Pons (tissue), 1 donor: ENCODE results near the gene FGFRL1.

Experiments used
- DNase-seq: peaks from one replicate; pipeline ENCODE4 v3.0.0-alpha.2; 2016; ENCODE audit warnings: low spot score

FGFRL1 gene, protein sequence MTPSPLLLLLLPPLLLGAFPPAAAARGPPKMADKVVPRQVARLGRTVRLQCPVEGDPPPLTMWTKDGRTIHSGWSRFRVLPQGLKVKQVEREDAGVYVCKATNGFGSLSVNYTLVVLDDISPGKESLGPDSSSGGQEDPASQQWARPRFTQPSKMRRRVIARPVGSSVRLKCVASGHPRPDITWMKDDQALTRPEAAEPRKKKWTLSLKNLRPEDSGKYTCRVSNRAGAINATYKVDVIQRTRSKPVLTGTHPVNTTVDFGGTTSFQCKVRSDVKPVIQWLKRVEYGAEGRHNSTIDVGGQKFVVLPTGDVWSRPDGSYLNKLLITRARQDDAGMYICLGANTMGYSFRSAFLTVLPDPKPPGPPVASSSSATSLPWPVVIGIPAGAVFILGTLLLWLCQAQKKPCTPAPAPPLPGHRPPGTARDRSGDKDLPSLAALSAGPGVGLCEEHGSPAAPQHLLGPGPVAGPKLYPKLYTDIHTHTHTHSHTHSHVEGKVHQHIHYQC

DNA sequence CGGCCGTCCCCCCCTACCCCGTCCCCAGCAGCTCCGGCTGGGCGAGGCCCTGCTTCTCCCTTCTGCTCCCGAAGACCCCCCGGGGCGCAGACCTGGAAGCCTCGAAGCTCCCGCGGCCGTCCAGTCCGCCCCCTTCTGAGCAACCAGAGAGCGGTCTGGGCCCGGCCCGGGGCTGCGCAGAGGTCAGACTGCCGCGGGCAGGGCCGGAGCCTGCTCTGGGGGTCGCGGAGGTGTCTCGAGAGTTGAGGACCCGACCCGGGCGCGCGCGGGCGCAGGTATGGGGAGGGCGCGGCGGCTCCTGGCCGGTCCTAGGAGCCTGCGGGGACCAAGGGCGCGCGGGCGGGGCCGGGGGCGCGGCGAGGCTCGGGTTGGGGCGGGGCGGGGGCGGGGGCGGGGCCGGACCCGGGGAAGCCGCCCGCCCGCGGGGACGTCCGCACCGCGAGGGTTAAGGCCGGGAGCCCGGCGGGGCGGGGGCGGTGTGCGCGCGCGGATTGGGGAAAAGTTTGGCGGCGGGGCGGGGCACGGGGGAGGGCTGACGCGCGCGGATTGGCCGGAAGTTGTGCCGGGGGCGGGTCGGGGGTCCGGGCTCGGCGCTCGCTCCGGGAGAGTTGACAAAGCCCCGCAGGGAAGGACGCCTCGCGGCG lies at the start of gene FGFRL1:
FGFRL1 (plus strand) TSS at position 605 of the 644 bp plus-strand sequence. CDS start 860 bp downstream, outside the sequence.
- no peak for DNase-seq

DNA sequence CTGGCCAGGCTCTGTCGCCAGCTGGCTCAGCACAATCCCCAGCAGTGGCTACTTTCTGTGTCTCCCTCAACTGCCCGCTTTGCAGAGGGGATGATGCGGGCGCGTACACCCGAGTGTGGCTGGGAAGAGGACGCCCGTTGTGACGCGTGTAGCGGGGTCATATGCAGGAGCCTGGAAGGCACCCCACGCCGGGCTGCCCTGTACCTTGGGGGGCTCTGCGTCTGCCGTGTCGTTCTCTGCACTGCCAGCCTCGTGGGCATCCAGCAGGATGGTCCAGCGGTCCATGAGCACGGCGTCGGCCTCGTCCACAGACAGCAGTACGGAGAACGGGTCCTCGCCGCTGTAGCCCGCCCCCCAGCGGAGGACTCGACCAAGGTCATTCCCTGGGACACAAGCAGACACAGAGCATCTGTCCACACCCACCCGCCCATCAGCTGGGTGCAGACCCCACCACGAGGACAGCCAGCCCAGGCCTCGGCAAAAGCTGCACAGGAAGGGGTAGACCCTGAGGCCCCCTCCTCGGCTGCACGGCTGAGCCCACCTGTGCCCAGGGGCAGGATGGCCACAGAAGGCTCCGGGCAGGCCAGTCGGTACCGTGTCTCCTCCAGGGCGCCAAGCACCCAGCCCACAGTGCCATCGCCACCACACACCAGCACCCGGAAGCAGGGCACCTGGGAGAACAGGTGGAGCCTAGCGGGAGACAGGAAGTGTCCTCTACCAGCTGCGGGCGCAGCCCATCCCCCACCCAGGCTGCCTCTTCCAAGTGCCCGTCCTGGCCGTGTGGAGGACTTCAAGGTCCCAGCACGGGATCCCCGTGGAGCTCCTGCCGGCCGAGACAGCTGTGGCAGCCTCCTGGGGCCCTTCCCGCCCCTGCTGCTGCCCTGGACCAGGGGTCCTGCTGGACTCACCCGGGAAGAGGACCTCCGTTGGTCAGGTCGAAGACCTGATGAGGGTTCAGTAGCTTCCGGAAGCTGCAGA lies 48.9 kb upstream of the FGFRL1 start:
- DNase-seq: no peak

DNA sequence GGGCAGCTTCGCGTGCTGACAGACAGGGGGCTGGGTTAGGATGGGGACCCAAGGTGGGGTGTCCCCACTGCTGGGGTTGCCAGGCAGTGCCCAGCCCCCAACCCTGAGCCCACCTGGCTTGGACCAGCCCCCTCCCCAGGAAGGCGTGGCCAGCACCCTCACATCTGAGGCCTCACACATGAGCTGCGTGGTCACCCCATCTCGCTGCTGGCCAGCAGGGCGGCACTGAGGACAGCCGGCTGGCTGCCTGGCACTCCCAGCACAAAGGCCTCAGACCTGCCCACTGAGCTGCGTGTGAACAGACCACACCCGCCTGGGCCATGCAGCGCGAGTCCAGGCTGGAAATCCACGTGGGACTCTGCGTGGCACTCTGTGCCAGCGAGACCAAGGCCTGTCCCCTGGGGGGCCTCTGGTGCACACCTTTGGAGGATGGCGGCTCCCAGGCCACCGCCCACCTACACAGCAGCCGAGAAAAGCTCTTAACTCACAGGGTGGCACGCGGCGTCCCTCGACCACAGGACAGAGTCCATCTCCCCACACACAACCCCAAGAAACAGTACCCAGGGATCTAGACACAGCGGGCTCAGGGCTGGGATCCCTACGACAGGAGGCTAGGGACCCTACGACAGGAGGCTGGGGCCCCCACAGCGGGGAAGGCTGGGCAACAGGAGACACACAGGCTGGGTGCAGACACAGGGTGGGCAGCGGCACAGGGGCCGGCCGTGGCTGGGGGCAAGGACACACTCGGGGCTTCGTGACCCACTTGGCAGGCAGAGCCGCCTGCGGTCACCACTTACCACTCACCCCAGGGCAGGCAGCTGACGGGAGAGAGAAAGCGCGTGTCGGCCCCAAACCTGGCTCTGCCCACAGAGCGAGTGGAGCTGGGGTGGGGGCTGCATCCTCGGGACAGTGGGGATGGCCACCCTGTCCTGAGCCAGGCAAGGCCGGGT lies 47.9 kb upstream of the FGFRL1 start:
- no peak for DNase-seq

DNA sequence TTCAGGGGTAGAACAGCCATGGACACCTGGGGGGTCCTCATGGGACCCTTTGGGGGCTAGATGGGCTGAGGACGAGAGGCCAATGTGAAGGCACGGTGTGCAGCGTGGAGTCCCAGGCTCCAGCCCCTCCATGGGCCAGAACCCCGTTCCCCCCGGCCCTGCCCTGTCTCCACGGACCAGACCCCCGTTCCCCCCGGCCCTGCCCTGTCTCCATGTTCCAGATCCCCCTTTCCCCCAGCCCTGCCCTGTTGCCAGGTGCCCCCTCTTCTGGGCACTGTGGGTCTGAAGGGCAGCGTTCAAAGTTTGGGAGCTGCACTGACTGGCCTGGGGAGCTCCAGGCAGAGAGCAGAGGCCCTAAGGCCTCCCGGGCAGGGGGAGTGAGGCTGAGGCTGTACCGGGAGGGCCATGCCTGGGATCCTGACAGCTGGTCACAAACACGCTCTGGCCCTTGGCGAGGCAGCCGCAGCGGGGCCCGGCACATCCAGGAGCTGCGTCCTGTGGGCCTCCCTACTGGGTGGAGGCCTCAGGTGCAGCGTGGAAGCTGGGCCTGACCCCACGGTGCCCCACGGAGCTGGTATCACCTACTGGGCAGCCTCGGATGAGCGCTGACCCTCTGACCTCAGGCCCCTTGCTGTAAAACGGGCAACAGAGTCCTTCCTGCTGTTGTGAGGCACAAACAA lies 46.9 kb upstream of the FGFRL1 start:
- no peak for DNase-seq

DNA sequence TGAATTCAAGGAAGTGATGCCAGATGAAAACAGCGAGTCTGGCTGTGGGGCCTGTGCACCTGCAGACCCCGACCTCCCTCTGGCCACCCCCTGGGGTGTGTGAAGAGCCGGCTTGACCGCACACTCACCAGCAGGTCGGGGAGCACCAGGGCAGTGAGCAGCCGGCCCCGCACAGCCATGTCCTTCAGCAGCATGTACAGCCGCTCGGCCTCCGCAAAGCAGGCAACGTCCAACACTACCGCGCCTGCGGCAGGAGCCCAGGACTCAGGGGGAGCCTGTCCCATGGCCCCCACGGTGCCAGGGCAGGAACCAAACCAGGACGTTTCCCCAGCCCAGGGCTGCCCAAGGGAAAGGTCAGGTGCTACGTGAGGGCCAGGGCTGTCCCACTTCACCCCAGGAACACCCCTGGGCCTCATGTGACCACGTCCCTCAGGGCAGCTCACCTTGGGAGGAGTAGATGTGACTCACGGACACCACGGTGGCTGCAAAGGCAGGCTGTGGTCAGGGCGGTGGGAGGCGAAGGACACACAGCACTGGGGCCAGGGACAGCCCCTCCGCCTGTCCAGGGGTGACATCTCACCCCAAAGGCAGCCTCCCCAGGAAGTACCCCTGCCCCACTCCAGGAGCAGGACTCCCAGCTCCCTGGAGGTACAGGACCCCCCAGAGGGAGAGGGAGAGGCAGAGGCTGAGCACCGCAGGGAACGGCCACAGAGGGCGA lies 46.2 kb upstream of the FGFRL1 start:
- no peak for DNase-seq

DNA sequence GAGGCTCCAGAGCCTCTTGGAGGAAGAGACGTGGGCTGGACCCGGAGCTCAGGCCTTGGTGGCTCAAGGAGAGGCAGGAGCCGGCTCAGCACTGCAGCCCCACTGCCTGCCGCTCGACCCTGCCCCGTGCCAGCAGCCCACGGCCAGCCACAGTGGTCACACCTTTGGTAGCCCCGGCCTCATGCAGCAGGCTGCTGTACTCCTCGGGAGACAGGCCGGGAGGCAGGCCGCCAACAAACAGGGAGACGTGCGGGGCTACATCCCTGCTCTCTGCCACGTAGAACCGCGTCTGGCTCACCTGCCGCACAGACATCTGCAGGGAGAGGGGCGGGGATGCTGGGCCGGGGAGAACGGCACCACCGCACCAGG lies 45.7 kb upstream of the FGFRL1 start:
- no peak for DNase-seq

DNA sequence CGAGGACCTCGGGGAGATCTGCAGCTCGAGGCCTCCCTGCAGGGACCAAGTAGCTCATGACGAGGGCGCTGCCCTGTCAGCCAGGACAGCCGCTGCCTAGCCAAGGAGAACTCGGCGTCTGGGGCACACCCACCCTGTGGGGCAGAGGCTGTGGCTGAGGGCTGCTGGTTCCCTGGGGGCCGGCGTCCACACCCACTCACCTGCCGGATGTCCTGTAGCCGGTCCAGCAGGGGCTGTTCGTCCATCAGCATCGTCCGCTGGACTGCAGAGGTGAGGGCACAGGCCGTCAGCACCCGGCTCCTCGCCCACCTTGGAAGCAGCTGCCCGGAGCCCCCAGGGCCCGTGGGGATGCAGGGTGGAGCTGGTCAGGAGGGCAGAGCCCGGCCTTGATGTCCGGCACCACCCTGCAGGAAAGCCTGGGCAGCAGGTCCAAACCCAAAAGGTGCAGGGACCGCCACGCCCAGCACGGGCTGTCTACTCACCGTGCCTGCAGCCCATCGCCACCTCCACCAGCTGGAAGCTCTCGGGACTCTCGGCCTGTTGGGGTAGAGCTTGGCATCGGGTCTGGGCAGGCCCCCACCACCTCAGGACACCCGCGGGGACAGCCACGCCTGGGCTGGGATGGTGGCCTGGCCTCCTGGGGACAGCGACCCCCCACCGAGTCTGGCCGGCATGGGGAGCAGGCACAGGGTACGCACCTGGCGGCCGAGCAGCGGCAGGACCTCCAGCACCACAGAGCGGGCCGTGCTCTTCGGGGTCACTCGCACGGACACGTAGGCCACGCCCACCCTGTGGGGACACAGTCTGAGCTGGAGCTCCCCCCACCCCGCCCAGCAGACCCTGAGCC lies 44.9 kb upstream of the FGFRL1 start:
- DNase-seq: no peak

DNA sequence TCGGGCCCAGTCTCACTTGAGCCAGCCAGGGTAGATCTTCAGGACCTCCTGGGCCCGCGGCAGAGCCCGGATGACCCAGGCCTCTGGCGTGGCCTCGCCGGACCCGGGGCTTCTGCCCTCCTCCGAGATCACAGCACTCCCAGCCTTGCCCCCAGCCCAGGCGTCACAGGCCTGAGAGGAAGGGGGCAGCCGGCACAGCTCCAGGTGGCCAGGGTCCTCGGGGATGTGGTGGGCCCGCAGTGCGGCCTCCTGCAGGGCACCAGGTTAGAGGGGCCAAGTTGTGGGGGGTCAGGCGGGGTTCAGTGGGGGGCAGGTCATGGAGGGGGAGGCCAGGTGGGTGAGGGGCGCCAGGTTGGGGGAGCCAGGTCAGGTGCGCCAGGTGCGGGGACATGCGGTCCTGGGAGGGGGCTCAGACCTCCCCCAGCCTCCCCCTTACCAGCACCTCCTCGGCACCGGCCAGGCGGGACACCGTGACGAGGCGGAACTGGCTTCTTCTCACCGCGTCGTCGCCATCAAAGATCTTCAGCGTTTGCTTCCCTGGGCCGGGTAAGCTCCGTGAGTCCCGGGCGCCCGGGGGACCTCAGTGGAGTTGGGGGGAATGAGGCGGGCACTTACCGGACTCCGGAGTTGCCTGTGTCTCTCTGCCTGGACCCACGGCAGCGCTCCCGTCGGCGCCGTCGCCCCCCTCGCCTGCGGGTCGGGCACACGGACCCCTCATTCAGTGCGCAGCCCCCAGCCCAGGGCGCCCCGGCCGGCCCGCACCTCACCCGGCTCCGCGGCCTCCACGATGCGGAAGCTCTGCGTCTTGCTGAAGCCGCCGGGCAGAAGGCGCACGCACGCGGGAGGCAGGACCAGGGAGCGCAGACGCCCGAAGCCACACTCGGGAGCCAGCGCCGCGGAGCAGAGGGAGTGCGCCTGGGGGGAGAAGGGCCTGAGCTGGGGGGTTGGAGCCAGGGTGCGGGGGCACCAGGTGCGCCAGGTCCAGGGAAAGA lies 44.0 kb upstream of the FGFRL1 start:
- DNase-seq: no peak

DNA sequence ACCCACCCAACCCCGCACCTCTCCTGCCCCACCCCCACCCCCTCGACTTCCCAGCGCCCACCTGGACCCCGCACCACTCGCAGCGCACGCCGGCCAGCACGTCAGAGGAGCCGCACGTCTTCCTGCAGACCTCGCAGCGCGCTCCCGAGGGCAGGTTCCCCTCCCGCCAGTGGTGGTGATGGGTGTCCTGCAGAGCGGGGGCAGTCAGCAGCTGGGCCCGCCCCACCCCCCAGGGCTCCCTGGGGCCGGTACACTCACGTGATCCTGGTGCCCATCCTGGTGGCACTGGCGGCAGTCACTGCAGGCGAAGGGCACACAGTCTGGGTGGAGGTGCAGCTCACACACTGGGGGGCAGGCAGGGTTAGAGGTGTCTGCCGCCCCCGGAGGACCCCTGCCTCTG lies 43.2 kb upstream of the FGFRL1 start:
- no peak for DNase-seq

DNA sequence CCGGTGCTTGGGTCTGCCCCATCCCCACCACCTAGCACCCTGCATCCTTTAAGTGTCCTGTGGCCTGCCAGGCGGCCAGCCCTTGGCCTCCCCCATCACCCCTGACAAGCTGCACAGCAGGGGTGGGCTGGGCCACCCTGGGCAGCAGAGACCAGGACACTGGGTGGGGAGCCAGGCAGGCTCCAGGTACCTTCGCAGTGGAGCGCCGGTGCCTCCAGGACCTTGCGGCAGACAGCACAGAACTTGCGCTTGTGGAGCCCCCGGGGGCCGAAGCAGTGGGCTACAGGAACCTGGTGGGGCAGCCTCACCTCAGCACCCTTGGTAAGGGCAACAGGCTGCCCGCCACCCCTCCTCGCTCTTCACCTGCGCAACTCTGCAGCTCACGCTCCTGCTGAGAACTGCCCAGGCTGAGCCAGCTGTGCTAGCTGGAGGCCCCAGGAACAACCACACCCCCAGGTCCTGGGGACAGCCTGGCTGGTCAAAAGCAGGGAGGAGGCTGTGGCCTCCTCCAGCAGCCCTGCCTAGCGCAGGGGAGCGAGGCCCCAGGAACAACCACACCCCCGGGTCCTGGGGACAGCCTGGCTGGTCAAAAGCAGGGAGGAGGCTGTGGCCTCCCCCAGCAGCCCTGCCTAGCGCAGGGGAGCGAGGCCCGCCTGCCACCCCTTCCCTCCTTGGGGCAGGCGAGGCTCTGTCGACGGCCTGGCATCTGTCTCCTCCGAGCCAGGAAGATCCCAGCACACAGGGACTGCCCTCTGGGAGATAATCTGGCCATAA lies 42.6 kb upstream of the FGFRL1 start:
- no peak for DNase-seq

DNA sequence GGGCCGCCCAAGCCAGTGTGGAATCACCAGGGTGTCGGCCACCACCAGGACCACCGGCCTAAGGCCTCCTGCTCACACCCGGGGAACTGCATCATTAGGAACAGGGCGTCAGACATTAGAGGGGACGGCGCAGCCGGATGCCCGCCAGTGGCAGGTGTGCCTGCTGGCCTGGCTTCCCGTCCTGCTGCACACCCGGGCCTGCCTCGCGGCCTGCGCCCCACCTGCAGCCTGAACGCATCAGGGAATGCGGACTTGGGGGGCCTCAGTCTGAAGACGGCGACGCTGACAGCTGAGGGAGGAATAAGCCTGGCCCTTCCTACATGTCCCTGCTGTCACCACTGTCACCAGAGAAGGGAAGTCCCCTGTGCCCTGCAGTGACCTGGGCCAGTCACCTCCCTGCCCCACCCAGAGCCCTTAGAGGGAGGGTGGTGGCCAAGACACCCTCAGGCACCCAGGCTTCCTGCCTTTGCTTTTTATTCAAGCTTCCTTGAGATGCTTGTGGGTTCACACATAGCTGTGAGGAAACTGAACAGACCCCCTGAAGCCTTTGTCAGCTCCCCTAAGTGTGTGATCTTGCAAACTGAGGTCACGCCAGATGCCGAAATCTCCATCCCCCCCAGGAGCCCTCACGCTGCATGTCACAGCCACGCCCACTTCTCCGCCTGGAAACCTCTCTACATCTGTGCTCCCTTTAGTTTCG lies 41.2 kb upstream of the FGFRL1 start:
- DNase-seq: no peak

DNA sequence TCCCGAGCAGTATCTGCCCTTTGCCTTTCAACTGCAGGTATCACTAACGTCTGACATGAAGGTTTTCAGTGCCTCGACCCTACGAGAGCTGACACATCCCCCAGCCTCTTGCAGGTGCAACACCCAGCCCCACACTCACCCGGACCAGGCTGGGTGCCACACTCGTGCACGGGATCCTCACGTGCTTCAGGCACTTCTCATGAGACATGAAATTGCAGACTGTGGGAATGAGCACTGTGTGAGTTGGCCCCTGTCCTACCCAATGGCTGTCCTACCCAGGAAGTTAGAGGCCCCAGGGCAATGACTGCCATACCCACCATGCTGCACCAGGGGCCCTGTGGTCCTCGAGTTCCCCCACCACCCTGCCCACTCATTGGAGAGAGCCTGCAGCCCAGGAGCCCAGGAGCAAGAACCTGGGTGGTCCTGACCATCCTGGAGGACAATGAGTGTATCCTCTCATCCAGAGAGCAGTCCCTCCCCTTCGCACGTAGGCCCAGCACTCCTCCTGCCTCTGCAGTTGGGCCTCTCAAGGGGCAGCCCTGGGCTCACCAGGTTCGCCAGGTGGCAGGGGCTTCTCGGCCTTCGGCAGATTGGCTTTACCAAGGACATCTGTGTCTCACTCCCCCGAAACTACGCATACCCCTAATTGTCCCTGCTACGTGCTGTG lies 40.4 kb upstream of the FGFRL1 start:
- no peak for DNase-seq

DNA sequence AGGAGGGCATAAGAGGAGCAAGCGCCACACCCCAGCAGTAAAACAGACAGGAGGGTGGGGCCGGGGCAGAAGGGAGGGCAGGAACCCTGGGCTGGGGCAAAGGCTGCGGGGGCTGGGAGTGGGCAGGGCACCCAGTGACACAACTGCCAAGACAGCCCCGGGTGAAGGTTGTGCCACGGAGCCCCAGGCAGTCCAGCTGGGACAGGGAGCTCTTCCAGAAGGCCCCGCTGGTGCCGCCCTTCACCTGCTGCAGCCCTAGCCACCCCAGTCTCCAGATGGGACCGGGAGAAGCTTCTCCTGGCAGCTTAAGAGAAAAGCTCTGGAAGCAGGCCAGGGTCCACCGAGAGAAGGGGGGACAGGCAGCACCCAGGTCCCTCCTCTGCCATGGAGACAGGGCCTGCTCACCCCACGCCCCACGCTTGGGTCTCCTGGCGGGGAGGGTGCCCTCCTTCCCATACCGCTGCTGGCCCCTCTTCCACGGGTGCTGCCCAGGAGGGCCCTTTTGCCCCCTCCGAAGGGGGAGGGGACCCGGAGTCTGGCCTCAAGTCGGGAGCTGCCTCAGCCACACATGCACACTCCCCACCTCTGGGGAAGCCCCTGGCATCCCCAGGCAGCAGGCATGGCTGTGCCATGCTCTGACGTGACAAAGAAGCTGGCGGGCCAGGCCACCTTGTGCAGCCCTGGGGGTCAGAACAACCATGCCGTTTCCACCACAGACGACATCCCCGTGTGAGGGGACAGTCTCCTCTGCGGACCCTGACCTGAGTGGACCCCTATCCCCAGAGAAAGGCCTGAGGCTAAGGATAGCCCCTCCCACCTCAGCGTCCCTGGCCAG lies 39.5 kb upstream of the FGFRL1 start:
- DNase-seq: no peak

DNA sequence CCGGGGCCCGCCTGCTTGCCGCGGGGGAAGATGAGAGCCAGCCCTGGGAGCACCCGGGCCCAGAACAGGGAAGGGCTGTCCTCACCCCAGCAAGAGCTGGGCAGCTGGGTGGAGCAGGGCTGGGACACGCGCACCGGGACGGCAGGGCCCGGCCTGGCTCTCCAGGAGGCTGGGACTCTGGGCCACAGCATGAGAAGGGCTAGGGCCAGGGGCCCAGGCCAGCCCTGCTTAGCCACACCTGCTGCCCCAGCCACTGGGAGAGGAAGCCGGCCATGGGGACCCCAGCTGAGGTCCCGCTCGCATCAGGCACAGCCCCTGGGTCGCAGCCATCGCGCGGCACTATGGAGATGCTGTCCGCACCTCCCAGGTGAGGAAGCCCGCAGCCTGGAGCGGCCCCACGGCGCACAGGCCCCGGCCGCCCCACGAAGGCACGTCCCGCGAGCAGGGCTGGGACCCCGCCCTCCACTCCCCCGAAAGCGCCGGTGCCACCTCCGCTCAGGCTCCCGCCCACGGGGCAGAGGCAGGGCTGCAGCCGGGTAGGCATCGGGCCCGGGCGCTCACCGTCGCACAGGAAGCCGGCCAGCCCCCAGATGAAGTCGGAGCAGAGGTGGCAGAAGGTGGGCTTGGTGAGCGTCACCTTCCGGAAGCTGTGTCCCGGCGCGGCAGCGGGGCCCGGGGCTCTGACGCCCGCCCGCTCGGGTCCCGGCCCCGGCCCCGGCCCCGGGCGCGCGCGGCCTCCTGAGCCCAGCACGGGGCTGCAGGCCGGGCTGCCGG lies 38.6 kb upstream of the FGFRL1 start:
- DNase-seq: no peak
